HG02763 (cell line): Measurements from ENCODE around the gene GRM2.

Source experiments
- ATAC-seq: cut with Tn5 transposase; IDR thresholded peaks from one replicate; pipeline ENCODE4 v1.9.1; 2021; ENCODE audit warnings: mild to moderate bottlenecking, moderate library complexity; ENCODE audit not compliant: unreplicated experiment

GRM2 gene

DNA sequence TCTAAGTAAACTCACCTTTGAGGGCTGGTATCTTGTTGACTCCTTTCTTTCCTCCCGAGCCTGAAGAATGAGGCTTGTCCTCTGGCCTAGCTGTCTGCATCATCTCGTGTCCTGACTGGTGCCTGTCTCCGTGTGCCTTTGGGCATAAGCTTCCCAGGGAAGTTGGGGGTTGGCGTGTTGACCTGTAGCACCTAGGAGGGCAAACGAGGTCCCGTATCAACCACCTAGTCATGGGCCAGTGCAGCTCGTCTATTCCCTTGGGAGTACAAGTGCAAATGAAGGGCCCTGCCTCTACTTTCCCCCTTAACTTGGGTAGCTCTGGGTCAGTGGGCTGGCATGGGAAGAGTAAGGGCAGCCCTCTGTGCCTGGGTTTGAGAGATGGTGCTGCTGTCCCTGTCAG lies 27.1 kb upstream of the GRM2 start:
- ATAC-seq, result no peak

DNA sequence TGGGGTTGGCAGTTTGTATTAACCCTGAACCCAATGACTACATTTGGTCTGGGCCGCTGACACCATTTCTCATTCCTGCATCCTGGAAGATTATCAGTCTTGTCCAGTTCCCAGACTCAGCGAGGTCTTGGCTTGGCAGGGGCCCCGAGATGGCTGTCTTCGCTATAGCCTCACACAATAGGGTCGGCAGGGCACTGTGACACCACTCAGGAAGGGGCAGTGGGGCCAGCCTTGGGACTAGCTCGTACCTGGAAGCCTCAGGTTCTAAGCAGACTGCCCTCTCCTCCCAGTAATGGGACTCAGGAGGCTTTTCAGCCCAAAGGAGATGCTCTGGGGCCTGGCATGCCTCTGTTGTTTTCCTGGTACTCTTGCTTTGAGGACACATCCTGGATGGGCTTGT lies 26.7 kb upstream of the GRM2 start:
- ATAC-seq, result no peak

DNA sequence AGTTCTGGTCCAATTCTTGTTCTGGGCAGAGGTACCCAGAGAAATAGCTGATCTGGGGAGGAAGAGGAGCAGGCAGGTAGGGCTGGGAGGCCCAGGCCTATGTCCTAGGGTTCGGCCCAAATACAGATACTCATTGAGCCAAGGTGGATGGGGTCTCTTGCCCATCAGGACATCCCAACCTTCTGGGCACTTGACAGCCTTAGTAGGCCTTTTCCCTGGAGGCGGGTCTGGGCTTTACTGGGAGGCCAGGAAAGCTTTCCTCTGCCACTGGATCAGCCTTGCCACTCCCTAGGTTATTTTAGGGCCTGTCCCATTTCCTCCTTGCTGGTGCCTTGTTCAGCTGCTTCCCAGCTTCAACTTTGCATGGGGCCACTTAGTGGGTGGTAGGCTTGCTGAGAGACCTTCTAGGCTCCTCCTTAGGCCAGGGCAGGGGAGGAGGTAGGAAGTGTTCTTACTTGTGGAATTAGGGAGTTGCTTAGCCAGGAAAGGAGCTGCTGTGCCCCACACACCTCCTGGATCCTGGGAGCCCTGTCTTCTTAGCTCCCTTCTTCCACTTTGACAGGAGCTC lies 26.1 kb upstream of the GRM2 start:
- ATAC-seq, result no peak

DNA sequence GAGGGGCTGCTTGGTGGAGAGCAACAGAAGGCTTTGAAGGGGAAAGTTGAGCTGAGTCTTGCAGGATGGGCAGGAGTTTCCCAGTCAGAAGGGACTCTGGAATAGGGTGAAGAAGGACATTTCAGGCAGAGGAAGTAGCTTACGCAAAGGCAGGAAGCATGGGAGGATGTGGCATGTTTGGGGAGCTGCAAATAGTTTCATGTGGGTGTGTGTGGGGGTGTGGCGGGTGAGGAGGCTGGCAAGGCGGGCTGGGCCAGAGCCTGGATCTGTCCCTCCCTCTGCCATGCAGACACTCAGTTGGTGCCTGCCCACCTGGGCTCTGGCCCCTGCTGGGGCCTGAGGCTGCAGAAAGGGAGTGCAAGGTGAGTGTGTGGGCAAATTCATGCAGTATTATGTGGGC lies 25.4 kb upstream of the GRM2 start:
- ATAC-seq, result no peak

DNA sequence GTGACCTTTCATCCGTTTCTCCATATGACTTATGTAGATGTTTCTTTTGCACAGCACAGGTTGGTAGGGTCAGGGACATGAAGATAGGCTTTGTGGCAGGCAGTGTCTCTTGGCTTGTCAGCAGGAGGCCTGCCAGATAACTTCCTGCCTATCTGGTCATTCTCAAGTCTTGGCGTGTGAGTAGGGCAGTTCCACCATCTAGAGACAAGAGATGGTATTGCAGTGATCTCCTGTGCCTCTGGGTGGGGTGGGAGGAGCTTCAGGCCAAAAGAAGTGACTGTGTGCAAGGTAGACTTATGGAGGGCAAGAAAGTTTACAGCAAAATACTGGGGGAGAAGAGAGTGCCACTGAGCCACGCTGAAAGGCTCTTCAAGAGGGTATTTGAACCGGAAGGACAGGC lies 24.8 kb upstream of the GRM2 start:
- ATAC-seq, result peak; percentile 78

DNA sequence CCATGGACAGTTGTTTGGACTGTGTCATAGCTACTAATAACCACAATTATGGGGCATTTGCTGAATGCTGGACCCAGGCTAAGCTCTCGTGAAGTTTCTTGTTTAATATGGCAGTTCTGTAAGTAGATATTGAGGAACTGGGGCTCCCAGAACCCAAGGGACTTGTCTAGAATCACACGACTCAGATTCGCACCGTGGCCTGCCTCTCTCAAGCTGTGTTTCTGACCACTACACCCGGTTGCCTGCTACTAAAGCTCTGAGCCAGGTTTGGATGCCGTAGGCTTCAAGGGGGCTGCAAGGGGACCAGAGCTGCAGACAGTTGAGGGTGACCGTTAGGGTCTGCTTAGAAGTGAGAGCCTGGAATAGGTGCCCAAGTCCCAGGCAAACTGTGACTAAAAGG lies 24.3 kb upstream of the GRM2 start:
- ATAC-seq, result no peak

DNA sequence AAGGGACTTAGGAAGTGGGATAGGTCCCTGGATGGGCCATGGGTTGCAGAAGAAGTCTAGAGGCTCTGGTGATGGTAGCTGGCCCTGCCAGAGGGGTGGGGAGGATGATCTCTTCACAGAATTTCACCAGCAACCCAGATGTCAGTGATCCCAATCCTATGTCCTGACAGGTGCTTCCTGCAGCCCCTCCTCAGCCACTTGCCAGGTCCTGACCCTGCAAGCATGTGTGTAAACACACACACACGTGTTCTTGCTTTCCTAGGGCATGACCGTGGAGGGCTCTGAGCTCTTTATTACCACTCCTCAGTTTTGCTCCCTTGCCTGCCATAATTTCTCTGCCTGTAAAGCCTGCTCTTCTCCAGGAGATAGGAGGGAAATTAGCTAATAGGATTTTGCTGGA lies 23.3 kb upstream of the GRM2 start:
- ATAC-seq, result no peak

DNA sequence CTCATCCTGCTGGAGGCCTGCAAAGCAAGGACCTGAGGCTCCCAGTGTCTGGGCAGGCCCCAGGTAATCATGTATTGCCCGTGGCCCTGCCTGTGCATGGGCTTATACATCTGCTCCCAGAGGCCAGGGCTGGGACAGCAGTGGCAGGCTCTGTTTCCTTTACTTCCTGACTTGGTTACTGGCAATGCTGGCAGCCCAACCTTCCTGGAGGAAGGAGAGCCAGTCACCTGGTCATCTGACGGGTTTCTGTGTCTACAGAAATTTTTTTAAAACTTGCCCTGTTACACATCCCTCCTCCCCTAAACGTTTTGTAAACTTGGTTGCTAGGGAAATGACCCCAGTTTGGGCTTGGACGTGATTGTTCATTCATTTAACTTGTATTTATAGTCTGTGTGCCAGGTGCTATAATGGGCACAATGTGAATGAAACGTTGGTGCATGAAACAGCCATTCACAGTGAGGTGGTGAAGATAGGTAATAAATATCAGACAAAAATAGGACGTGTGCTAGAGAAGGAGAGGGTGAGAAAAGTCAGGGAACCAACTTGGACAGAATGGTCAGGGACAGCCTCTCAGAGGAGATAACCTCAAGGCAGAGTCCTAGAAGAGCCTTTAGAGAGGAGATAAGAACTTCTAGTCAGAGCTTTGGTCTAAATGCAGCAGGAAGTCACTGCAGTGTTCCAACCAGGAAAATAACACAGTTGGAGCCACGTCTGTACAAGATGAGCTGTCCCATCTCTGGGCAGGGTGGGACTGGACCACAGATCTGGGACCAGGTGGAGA lies 21.7 kb upstream of the GRM2 start:
- ATAC-seq, result no peak

DNA sequence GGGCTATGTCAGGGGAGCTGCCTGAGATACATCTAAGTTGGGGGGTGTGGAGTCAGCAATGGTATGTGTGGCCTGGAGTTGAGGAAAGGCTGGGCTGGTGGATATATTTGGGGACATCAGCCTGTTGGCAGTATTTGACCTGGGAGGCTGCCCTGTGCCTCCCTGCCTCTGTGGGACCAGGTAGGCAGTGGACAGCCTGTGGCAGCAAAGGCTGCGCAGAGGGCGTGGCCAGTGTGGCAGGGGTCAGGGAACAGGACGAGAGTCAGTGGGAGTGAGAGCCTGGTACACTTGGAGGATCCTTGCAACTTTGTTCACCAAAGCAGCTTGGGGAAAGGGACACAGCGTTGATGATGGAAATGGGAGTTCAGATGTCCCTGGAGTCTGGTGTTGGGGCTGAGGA lies 20.8 kb upstream of the GRM2 start:
- no peak for ATAC-seq

DNA sequence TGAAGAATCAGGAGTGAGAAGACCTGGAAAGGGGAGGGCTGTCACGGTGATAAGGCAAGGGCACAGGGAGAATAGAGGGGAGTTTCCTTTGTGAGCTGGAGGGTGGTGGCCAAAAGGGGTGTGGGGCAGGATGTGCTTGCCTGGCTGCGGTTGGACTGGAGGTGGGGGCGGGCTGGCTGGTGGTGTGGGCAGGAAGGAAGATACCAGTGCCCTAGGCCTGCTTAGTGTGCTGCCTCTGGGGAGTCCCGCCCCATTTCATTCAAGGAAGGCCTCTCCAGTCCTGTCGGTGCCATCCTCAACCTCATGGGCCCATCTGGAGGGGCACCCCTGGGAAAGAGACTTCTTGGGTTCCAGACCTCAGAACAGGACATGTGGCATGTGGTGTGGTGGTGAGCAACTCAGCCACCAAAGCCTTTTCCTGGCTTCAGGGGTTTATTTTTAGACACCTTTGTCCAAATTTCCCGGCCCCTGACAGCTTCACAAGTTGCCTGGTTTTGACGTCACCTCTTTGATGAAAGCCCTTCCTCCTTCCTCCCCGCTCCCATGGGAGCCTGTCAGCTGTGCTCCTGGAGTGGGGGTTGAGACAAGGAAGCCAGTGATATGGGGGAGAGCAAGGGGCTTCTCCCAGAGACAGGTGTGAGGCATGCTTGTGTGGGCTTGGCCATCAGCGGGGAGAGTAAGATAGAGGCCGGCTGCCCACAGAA lies 20.2 kb upstream of the GRM2 start:
- peak; percentile 46 for ATAC-seq

DNA sequence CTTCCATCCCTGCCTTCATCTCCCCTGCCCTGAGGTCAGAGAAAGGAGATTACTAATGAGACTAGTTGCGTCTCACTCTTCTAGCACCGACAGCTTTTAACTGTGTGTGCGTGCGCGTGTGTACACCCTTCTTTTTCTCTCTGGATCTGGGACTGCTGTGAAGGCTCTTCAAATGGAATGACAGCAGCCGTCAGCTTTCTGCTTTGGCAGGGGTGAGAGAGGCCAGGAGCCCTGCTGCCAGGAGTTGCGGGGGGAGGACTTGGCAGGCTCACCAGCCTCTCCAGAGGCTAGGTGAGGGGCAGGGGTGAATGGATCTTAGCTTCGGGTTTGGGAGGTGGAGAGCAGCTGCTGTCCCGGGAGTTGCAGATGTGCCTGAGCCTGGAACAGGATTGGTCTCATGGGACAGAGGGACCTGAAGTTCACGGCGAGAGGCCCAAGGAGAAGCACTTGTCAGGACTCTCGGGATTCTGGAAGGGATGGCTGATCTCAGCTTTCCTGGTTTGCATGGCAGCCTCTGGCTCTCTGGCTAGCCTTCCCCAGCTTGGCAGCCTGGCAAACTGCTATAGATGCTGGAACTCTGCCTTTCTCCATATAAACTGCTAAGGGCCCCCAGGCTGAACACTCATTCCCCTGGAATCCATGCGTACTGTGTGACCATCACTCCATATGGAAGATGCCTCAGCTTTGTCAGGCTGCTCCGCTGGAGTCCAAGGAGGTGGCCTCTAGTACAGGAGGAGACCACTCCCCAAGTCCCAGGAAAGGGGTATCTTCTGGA lies 19.2 kb upstream of the GRM2 start:
- no peak for ATAC-seq

DNA sequence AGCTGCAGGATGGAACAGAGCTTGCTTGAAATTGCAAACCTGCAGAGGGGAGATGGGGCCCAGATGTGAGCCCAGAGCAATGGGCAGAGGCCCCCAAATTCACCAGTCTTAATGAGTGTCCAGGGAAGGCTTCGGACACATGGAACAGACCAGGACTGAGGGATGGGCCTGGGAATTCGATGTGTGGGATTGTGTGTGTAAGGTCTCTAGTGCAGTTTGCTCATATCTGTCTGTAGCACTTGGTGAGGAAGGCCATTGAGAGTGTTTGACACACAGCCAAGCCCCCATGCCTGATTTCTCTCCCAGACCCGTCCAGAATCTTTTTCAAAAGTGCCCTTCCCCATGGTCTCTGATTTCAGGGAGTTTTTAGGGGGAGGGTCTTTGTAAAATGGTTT lies 18.7 kb upstream of the GRM2 start:
- ATAC-seq, result no peak

DNA sequence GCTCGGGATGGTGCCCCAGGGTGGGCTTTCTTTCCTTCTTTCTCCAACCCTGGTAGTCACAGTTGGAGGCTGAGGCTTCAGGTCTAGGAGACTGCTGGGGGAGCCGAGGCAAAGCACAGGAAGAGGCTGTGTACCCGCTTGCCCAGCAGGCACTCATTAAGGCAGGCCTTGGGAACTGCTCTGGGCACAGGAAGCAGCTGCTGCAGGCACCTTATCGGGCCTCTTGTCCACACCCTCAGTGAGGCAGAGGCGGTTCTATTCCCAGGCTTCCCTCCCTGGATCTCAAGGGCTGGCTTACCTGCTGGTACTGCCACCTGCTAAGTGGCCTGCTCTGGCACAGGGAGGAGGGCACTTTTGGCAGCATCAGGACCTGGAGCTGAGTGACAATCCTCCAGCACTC lies 15.8 kb upstream of the GRM2 start:
- no peak for ATAC-seq

DNA sequence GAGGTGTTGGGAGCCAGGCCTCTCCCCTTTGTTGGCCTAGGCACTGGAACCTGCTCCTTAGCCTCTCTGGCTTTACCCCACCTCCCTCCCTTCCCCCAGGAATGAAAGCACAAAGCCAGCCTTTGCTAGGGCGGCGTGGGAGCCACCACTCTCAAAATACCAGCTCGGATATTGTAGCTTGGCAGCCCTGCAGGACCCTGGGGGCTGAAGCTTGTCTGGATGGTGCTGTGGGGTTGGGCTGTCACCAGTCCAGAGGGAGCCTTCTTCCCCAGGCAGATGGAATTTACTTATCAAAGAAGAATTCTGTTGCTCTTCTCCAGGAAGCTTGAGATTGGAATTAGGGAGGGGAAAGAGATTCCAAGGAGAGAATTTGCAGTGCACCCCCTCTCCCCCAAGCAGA lies 14.9 kb upstream of the GRM2 start:
- ATAC-seq, result no peak

DNA sequence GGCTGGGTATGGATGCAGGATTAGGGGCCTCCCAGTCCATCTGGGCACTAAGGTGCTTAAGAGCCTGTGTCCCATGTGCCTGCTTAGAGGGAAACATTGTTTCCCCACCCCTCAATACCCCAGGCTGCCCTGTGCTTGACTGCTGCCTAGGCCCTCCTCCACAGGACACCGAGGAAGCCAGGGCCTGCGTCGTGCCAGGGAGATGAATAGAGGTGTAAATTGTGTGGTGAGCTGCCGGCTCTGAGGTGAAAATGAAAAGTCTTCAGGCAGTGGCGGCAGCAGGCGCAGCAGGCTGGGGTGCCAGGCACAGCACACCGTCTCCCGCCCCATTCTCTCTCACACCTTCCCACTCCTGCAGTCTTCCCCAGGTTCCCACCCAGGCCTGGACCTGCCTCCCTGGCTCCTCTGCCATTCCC lies 13.9 kb upstream of the GRM2 start:
- no peak for ATAC-seq

DNA sequence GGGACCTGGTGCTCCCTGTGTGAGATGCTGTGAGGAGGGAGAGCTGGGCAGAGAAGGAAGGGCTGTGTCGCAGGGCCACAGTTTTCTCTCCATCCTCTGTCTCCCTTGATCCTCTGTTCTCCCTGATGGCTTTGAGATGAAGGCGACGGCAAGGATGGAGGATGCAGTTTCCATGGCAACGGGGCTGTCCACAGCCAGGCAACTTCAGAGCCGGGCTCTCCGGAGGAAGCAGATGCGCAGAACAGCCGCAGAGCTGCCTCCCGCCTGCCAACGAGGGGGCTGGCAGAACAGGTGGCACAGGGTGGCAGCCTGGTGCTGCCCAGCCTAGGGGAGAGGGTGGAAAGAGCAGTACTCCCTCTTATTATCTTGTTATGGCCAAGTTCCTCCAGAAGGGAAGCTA lies 9.9 kb upstream of the GRM2 start:
- ATAC-seq, result no peak

DNA sequence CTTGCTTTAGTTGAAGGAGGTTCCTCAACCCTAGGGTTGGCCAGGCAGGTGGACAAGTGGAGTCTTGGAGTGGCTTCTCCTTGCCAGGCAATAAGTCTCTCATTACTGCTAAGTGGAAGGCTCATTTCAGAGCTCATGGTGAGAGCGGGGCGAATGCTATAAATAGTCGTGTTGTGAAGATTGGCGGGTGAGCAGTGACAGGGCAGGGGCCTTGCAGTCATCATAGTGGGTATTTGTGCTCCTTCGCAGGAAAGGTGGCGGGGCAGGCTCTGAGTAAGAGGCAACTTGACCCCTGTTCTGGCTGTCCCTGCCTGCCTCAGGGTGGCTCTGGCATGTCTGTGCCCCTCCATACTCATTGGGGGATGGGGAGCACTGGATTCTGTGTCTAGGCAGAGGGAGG lies 8.7 kb upstream of the GRM2 start:
- ATAC-seq, result no peak

DNA sequence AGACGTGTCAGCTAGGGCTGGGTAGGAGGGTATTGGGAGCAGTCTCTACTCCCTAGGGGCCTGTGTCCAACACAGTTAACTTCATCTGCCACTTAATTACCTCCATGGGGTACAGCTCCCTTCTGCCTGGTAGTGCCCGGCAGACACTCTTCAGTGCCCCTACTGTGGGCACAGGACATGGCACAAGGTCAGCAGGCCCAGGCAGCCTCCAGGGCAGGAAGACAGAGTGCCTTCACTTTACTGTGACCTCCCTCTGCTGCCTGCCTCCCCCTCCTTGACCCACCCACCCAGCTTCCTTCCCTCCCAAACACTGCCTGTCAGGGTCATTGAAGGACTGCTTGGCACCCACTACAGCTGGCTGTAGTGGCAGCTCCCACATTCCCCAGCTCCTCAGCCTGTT lies 6.5 kb upstream of the GRM2 start:
- no peak for ATAC-seq

DNA sequence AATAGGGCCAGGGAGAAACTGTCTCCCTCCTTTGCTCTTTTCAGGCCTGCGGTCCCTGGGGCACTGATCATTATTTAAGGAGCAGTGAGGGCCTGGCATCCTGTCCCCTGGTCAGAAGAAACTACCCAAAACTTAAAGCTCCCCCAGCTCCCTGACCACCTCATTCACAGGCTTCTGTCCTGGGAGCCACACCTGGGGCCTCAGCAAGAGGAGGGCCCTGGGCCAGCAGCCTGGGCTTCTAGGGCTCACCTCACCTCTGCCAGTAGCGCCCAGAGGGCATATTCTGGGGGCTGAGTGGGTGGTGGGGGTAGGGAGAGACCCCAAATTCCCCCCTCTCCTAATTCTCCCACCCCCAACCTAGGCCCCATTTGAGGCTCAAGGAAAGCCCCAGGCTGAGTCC lies 4.7 kb upstream of the GRM2 start:
- ATAC-seq, result no peak

DNA sequence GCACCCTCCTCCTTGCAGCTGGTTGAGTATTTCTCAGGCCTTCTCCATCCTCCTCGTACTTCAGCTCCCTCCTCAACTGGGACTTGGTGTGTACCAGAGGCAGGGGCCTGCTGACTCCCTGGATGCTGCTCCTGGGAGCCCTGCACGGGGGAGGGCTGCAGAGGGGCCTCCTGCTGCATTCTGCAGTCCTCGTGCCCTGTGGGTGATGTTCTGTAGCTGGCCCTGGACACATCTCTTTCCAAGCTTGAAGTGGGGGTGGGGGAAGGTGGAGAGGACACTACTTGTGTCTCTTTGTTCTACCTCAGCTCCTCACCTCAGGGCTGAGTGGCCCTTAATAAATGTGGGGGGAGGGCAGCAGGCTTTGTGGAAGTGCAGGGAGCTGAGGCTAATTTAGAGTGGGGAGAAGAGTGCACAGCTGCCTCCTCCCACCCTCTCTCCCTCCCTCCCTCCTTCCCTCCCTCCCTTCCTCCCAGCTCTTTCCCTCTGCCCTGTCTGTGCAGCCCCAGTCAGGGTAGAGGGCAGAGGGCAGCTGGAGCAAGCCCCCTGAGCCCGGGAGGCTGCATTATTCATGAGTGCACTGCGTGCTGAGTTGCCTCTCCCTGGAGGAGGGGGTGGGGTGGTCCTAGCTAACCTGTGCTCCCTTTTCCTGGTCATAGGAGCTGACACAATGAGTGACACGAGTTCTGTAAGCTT lies 3.7 kb upstream of the GRM2 start:
- ATAC-seq, result no peak
